GM19193 (cell line): ENCODE measurements around the gene HYLS1.

Experiments
- POLR2A ChIP-seq: IDR thresholded peaks from 4 replicates; pipeline ENCODE4 v1.6.1; 2011; ENCODE audit not compliant: insufficient read depth, insufficient read length; ENCODE audit errors: extremely low read depth

HYLS1 gene

GRCh38 chr11:125940145-125940544 is 52.7 kb downstream of the HYLS1 start:
- no peak for TF ChIP-seq POLR2A

GRCh38 chr11:125941267-125941618 is 53.8 kb downstream of the HYLS1 start:
- no peak for TF ChIP-seq POLR2A

GRCh38 chr11:125941619-125942611 is 54.4 kb downstream of the HYLS1 start:
- no peak for TF ChIP-seq POLR2A

GRCh38 chr11:125942771-125943428 is 55.4 kb downstream of the HYLS1 start:
- TF ChIP-seq POLR2A = no peak

- no peak for TF ChIP-seq POLR2A
Observed at GRCh38 chr11:125943661-125944349, 56.3 kb downstream of the HYLS1 start.

GRCh38 chr11:125944350-125945010 is 57.0 kb downstream of the HYLS1 start:
- no peak for TF ChIP-seq POLR2A

GRCh38 chr11:125945011-125945796 is 57.7 kb downstream of the HYLS1 start:
- no peak for TF ChIP-seq POLR2A

- no peak for TF ChIP-seq POLR2A
Observed at GRCh38 chr11:125945797-125946520, 58.5 kb downstream of the HYLS1 start, which contains the start of gene VSIG10L2. Gene VSIG10L2, plus strand, starts transcription at chr11:125946044. Its CDS starts 12 bp downstream, at chr11:125946056.

GRCh38 chr11:125946712-125947418 is 59.4 kb downstream of the HYLS1 start:
- TF ChIP-seq POLR2A = no peak

GRCh38 chr11:125947419-125948277 is 60.2 kb downstream of the HYLS1 start:
- no peak for TF ChIP-seq POLR2A

GRCh38 chr11:125948278-125949051 is 61.0 kb downstream of the HYLS1 start:
- no peak for TF ChIP-seq POLR2A
